Panc1 (cell line): ENCODE results near the gene TRPC4AP. TPM values are rescaled to one million over a fixed set of nuclear protein-coding genes. Genes with fewer than 3 reads are reported as not detected.

Source experiments
- ATAC-seq: fragments of 200-7000 bp; cut with Tn5 transposase; 2 replicates; pipeline ENCODE4 v1.9.1; 2020; ENCODE audit warnings: mild to moderate bottlenecking, moderate library complexity
- BruUV-seq: library from RNA; stranded (reverse); fragments of 400-500 nt; replicated peaks from 2 replicates; lab custom pipeline; 2021; lab: Mats Ljungman, UMichigan
- CTCF ChIA-PET: fragments of 300-600 bp; sonication (Branson Sonifier 250); formaldehyde crosslinking; loops from one replicate; lab custom pipeline; 2022; ENCODE audit warnings: antibody characterized with exemption; lab: Charles Lee
- POLR2A ChIA-PET: fragments of 300-600 bp; sonication (Branson Sonifier 250); formaldehyde crosslinking; loops from one replicate; lab custom pipeline; 2022; ENCODE audit warnings: antibody characterized with exemption; lab: Charles Lee
- DNase-seq: peaks from one replicate; pipeline ENCODE4 v3.0.0-alpha.2; 2010; ENCODE audit warnings: low read depth, low spot score
- H3K27ac ChIP-seq: 2 replicates; pipeline ENCODE4 v1.5.1; 2011; ENCODE audit warnings: mild to moderate bottlenecking, low read length, inconsistent platforms
- H3K27me3 ChIP-seq: fragments of 200-500 bp; sonication (Bioruptor generic); 2 replicates; pipeline ENCODE4 v1.6.0; 2014; ENCODE audit warnings: low read length, inconsistent platforms; ENCODE audit not compliant: control insufficient read depth, insufficient read depth
- H3K36me3 ChIP-seq: fragments of 200-500 bp; sonication (Bioruptor generic); 2 replicates; pipeline ENCODE4 v1.5.1; 2014; ENCODE audit warnings: inconsistent platforms, mild to moderate bottlenecking, low read length, moderate library complexity; ENCODE audit not compliant: control insufficient read depth, insufficient read depth
- H3K4me1 ChIP-seq: 2 replicates; pipeline ENCODE4 v1.5.1; 2011; ENCODE audit warnings: inconsistent platforms, mild to moderate bottlenecking, low read length, moderate library complexity; ENCODE audit not compliant: control insufficient read depth, insufficient read depth
- H3K4me3 ChIP-seq, 2 experiments: 2 replicates each; pipeline ENCODE4 v1.5.1; 2011 to 2012; ENCODE audit warnings: low read depth in 2 of 2, low read length in 2 of 2, mild to moderate bottlenecking in 2 of 2, inconsistent platforms in 1 of 2, moderate library complexity in 1 of 2
- H3K9me3 ChIP-seq: fragments of 200-500 bp; sonication (Bioruptor generic); 2 replicates; pipeline ENCODE4 v1.5.1; 2014; ENCODE audit warnings: low read depth, mild to moderate bottlenecking, inconsistent platforms, low read length, moderate library complexity; ENCODE audit not compliant: control insufficient read depth, insufficient read depth
- POLR2AphosphoS5 ChIP-seq: IDR thresholded peaks from 2 replicates; pipeline ENCODE4 v1.6.1; 2012; ENCODE audit warnings: mild to moderate bottlenecking, low read depth, low read length, moderate library complexity
- SIN3A ChIP-seq: IDR thresholded peaks from 2 replicates; pipeline ENCODE4 v1.6.1; 2012; ENCODE audit warnings: low read depth, mild to moderate bottlenecking, low read length, moderate library complexity, borderline replicate concordance; ENCODE audit not compliant: insufficient read depth
- TCF7L2 ChIP-seq: IDR thresholded peaks from 2 replicates; pipeline ENCODE4 v1.6.1; 2011; ENCODE audit warnings: mild to moderate bottlenecking, low read depth, low read length, inconsistent platforms
- in situ Hi-C: cut with HindIII; loops from 2 replicates; pipeline ENCODE4 v1.10.0; 2016; ENCODE audit warnings: low sequenced_read_pairs, low pct_unique_long_range_greater_than_20kb
- intact Hi-C: fragments of 100-400 bp; cut with micrococcal nuclease; formaldehyde crosslinking; loops from one replicate; pipeline ENCODE4 v1.10.0; 2022; ENCODE audit not compliant: unreplicated experiment
- total RNA-seq: library from RNA; stranded (reverse); gene quantifications from one replicate; pipeline ENCODE4 v1.2.1, GENCODE V29; 2021; ENCODE audit not compliant: unreplicated experiment
- TF ChIP-seq, protein P1 (sequence below): fragments of 450-650 bp; IDR thresholded peaks from 2 replicates; pipeline ENCODE4 v1.5.1; 2017; ENCODE audit warnings: mild to moderate bottlenecking
- TF ChIP-seq, protein P2 (sequence below), 2 experiments: IDR thresholded peaks; 2 replicates each; pipeline ENCODE4 v1.6.1; 2011 to 2012; ENCODE audit warnings: low read depth in 2 of 2, control low read depth in 1 of 2, low read length in 1 of 2, mild to moderate bottlenecking in 1 of 2, moderate library complexity in 1 of 2; ENCODE audit not compliant: insufficient read depth in 1 of 2

The TRPC4AP gene
- total RNA-seq, 1 experiment from 2014 or later: 48.4 TPM

DNA sequence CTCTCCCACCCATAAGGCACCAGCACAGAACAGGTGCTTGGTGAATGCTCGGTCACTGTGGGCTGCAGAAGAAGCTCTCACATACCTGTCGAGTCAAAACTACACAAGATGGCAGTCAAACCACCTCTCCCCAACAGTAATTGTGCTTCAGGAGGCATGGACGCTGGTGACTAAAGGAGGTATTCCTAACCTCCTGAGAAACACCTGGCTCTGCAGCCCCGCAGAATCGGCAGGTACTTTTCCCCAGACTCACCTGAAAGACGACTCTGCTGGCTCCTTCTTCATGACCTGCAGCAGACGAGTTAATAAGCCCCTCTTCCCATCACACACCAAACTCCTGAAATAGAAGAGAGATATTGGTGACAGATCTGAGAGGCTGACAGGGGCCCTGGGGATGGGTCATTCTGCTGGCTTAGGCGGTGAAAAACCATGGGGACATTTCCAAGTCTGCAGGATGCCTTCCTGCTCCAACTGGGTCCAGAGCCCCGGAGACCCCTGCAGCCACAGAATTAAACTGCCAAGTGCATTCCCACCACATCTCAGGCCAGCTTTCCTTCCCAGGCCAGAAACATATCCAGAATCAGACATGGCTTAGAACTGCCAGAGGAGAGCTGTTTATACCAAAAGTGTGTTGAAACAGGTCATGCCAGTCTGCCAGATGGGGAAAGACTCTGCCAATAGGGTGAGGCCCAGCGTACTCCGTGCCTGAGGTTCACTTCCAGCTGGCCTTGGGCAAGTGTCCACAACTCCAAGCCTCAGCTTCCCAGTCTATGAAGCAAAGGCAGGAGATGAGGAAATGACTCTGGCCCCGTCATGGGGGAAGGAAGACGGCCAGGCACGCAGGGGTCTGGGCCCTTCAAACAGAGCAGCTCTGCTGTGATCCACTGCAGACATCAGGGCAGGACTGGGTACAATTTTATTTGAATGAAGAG is 83.9 kb downstream of the TRPC4AP start:
- BruUV-seq: no TSS peak
- no peak for DNase-seq
- Histone ChIP-seq H3K4me1 (no peaks in the 10 kb centered on the region), H3K4me3 (no peak overlapping the region), H3K27me3 (no peaks in the 10 kb centered on the region), H3K36me3 (peaks cover 9% of the 10 kb centered on the region; the same call in 1 of the 2 replicates), H3K27ac (no peak overlapping the region), H3K9me3 (no peaks in the 10 kb centered on the region)
- TF ChIP-seq SIN3A (no peak), POLR2AphosphoS5 (no peak), TCF7L2 (no peak)
- no peak for ATAC-seq
- POLR2A ChIA-PET: no interaction called here
- intact Hi-C loops: no loop called here
- in situ Hi-C loops: no loop called here
- CTCF ChIA-PET: no interaction called here

DNA sequence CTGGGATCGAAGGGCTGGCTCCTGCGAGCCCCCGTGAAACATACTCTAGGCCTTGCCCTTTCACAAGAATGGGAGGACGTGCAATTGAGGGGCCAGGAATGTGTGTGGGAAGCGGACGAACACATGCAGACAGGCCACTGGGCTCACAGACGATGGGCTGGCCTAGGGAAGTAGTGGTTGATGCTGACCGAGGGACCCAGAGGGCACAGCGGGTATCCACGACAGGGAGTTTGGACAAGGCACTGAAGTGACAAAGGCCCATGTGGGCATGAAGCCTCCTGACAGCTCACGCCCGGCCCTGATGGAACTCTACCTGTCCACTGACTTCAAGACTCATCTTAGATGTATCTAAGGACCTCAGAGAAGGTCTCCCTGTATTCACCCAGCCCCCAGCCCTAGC is 84.7 kb downstream of the TRPC4AP start:
- Histone ChIP-seq H3K4me1 (no peaks in the 10 kb centered on the region), H3K4me3 (no peak overlapping the region), H3K27me3 (no peaks in the 10 kb centered on the region), H3K27ac (no peak overlapping the region), H3K36me3 (peaks cover 9% of the 10 kb centered on the region; the same call in 1 of the 2 replicates), H3K9me3 (no peaks in the 10 kb centered on the region)
- in situ Hi-C loops: no loop called here
- DNase-seq (no peak), ATAC-seq (no peak)
- intact Hi-C loops: no loop called here
- BruUV-seq: no TSS peak
- TF ChIP-seq POLR2AphosphoS5 (no peak), TCF7L2 (no peak), SIN3A (no peak)
- TF ChIP-seq, protein P1, sequence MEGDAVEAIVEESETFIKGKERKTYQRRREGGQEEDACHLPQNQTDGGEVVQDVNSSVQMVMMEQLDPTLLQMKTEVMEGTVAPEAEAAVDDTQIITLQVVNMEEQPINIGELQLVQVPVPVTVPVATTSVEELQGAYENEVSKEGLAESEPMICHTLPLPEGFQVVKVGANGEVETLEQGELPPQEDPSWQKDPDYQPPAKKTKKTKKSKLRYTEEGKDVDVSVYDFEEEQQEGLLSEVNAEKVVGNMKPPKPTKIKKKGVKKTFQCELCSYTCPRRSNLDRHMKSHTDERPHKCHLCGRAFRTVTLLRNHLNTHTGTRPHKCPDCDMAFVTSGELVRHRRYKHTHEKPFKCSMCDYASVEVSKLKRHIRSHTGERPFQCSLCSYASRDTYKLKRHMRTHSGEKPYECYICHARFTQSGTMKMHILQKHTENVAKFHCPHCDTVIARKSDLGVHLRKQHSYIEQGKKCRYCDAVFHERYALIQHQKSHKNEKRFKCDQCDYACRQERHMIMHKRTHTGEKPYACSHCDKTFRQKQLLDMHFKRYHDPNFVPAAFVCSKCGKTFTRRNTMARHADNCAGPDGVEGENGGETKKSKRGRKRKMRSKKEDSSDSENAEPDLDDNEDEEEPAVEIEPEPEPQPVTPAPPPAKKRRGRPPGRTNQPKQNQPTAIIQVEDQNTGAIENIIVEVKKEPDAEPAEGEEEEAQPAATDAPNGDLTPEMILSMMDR: no peak
- TF ChIP-seq, protein P2, sequence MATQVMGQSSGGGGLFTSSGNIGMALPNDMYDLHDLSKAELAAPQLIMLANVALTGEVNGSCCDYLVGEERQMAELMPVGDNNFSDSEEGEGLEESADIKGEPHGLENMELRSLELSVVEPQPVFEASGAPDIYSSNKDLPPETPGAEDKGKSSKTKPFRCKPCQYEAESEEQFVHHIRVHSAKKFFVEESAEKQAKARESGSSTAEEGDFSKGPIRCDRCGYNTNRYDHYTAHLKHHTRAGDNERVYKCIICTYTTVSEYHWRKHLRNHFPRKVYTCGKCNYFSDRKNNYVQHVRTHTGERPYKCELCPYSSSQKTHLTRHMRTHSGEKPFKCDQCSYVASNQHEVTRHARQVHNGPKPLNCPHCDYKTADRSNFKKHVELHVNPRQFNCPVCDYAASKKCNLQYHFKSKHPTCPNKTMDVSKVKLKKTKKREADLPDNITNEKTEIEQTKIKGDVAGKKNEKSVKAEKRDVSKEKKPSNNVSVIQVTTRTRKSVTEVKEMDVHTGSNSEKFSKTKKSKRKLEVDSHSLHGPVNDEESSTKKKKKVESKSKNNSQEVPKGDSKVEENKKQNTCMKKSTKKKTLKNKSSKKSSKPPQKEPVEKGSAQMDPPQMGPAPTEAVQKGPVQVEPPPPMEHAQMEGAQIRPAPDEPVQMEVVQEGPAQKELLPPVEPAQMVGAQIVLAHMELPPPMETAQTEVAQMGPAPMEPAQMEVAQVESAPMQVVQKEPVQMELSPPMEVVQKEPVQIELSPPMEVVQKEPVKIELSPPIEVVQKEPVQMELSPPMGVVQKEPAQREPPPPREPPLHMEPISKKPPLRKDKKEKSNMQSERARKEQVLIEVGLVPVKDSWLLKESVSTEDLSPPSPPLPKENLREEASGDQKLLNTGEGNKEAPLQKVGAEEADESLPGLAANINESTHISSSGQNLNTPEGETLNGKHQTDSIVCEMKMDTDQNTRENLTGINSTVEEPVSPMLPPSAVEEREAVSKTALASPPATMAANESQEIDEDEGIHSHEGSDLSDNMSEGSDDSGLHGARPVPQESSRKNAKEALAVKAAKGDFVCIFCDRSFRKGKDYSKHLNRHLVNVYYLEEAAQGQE (IDR thresholded peaks at IDR 0.05; ENCODE audit: insufficient read depth in 1 of 2, low read depth in 2 of 2, low read length in 1 of 2): no peak
- ChIA-PET CTCF (no interaction called here), POLR2A (no interaction called here)

DNA sequence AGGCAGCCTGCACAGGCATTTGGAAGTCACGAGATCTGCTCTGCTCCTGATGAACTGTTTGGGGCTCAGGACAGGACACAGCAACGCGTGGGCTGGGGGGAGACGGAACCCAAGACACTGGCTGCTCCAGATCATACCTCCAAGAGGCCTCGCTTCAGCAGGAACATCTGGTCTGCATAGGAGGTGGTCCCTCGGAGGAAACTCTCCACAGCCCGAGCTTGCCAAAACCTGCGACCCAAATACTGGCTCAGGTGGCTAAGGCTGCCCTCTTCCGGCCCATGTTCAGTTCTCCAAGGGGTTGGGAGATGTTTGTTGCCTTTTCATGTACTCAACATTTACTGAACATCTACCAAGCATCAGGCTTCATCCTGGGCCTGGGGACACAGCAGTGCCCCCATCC is 85.2 kb downstream of the TRPC4AP start:
- no peaks in the 10 kb centered on the region for H3K4me1 ChIP-seq
- ATAC-seq: no peak
- intact Hi-C loops: no loop called here
- H3K27me3 ChIP-seq: no peaks in the 10 kb centered on the region
- CTCF ChIA-PET: no interaction called here
- BruUV-seq: no TSS peak
- POLR2A ChIA-PET: no interaction called here
- DNase-seq: no peak
- in situ Hi-C loops: no loop called here
- peaks cover 9% of the 10 kb centered on the region; the same call in 1 of the 2 replicates for H3K36me3 ChIP-seq
- no peaks in the 10 kb centered on the region for H3K9me3 ChIP-seq
- TF ChIP-seq SIN3A: no peak
- TF ChIP-seq, protein P1: no peak
- no peak overlapping the region for H3K4me3 ChIP-seq
- no peak overlapping the region for H3K27ac ChIP-seq
